MM.1S (cell line): ENCODE measurements around the gene MEST.

Source experiments
- DNase-seq: peaks from one replicate; pipeline ENCODE4 v3.0.0-alpha.2; 2015
- H2AFZ ChIP-seq: fragments of 300-600 bp; sonication (generic); 2 replicates; pipeline ENCODE4 v1.6.0; 2016; ENCODE audit warnings: antibody characterized with exemption, low read length
- H3F3A ChIP-seq: fragments of 300-600 bp; sonication (generic); 2 replicates; pipeline ENCODE4 v1.6.1; 2016; ENCODE audit warnings: mild to moderate bottlenecking, antibody characterized with exemption, low read length, moderate library complexity, mixed read lengths; ENCODE audit not compliant: insufficient read depth
- H3K27ac ChIP-seq: fragments of 300-600 bp; sonication (generic); 2 replicates; pipeline ENCODE4 v1.5.1; 2016; ENCODE audit warnings: mild to moderate bottlenecking, low read length
- H3K27me3 ChIP-seq: fragments of 300-600 bp; sonication (generic); replicated peaks from 2 replicates; pipeline ENCODE4 v1.6.0; 2016; ENCODE audit warnings: low read length; ENCODE audit not compliant: insufficient read depth
- H3K36me3 ChIP-seq: fragments of 300-600 bp; sonication (generic); replicated peaks from 2 replicates; pipeline ENCODE4 v1.6.1; 2016; ENCODE audit warnings: mild to moderate bottlenecking, low read length, mixed read lengths; ENCODE audit not compliant: insufficient read depth
- H3K4me1 ChIP-seq: fragments of 300-600 bp; sonication (generic); 2 replicates; pipeline ENCODE4 v1.6.1; 2016; ENCODE audit warnings: low read length, mixed read lengths
- H3K4me2 ChIP-seq: fragments of 300-600 bp; sonication (generic); 2 replicates; pipeline ENCODE4 v1.6.0; 2016; ENCODE audit warnings: low read depth, low read length
- H3K4me3 ChIP-seq: fragments of 300-600 bp; sonication (generic); 2 replicates; pipeline ENCODE4 v1.5.1; 2016; ENCODE audit warnings: low read length, mixed read lengths
- H3K79me2 ChIP-seq: fragments of 300-600 bp; sonication (generic); 2 replicates; pipeline ENCODE4 v1.6.1; 2016; ENCODE audit warnings: mixed run types, low read length, mixed read lengths
- H3K9ac ChIP-seq: fragments of 300-600 bp; sonication (generic); 2 replicates; pipeline ENCODE4 v1.6.1; 2016; ENCODE audit warnings: low read length, mixed read lengths
- H3K9me2 ChIP-seq: fragments of 300-600 bp; sonication (generic); replicated peaks from 2 replicates; pipeline ENCODE4 v1.6.1; 2016; ENCODE audit warnings: mild to moderate bottlenecking, low read length, mixed read lengths; ENCODE audit not compliant: insufficient read depth
- H3K9me3 ChIP-seq: fragments of 300-600 bp; sonication (generic); replicated peaks from 2 replicates; pipeline ENCODE4 v1.6.1; 2016; ENCODE audit warnings: mild to moderate bottlenecking, low read length, mixed read lengths; ENCODE audit not compliant: insufficient read depth
- H4K20me1 ChIP-seq: fragments of 300-600 bp; sonication (generic); 2 replicates; pipeline ENCODE4 v1.6.1; 2016; ENCODE audit warnings: mild to moderate bottlenecking, low read length, moderate library complexity, mixed read lengths; ENCODE audit not compliant: insufficient read depth
- CTCF ChIP-seq: fragments of 300-600 bp; sonication (generic); IDR thresholded peaks from 2 replicates; pipeline ENCODE4 v1.5.1; 2016; ENCODE audit warnings: antibody characterized with exemption, low read length, mixed read lengths
- EZH2 ChIP-seq: fragments of 300-600 bp; sonication (generic); optimal IDR thresholded peaks from 2 replicates; pipeline ENCODE3; 2017; ENCODE audit warnings: low read depth, mild to moderate bottlenecking, antibody characterized with exemption, low read length, mixed read lengths
- EZH2phosphoT487 ChIP-seq: fragments of 300-600 bp; sonication (generic); IDR thresholded peaks from 2 replicates; pipeline ENCODE4 v1.6.1; 2018; ENCODE audit warnings: antibody characterized with exemption, low read length

Gene MEST

GRCh38 chr7:130494431-130494858 lies 2.6 kb downstream of the MEST start:
- H3F3A ChIP-seq, result no peaks in the 10 kb centered on the region
- no peak overlapping the region for H3K4me2 ChIP-seq
- H3K9me2 ChIP-seq, result no peaks in the 10 kb centered on the region
- H3K4me1 ChIP-seq, result no peaks in the 10 kb centered on the region
- 0 out of 2 replicates have a peak, but pooled peaks cover 6% of the 10 kb centered on the region for H3K9me3 ChIP-seq
- no peaks in the 10 kb centered on the region for H4K20me1 ChIP-seq
- no peak overlapping the region for H2AFZ ChIP-seq
- H3K9ac ChIP-seq, result no peak overlapping the region
- peaks cover 11% of the 10 kb centered on the region for H3K27me3 ChIP-seq
- H3K4me3 ChIP-seq, result no peak overlapping the region
- no peaks in the 10 kb centered on the region for H3K36me3 ChIP-seq
- DNase-seq, result no peak
- TF ChIP-seq CTCF, result no peak
- no peak for TF ChIP-seq EZH2
- no peaks in the 10 kb centered on the region for H3K79me2 ChIP-seq
- no peak overlapping the region for H3K27ac ChIP-seq

GRCh38 chr7:130500463-130500862 lies 8.6 kb downstream of the MEST start:
- Histone ChIP-seq H2AFZ (no peak overlapping the region), H3K9ac (no peak overlapping the region), H3K36me3 (no peaks in the 10 kb centered on the region), H3K4me3 (no peak overlapping the region), H3K27me3 (no peaks in the 10 kb centered on the region), H3F3A (0 out of 2 replicates have a peak, but pooled peaks cover 7% of the 10 kb centered on the region), H3K27ac (peak overlapping the region; percentile 3; the same call in 1 of the 2 replicates), H3K9me3 (no peaks in the 10 kb centered on the region), H3K4me1 (peaks cover 13% of the 10 kb centered on the region), H3K4me2 (peak overlapping the region; percentile 18; the same call in 1 of the 2 replicates), H4K20me1 (no peaks in the 10 kb centered on the region), H3K9me2 (no peaks in the 10 kb centered on the region), H3K79me2 (no peaks in the 10 kb centered on the region)
- no peak for TF ChIP-seq EZH2
- TF ChIP-seq EZH2phosphoT487, result no peak
- no peak for TF ChIP-seq CTCF
- DNase-seq, result no peak

GRCh38 chr7:130500910-130501309 lies 9.0 kb downstream of the MEST start:
- H3K4me1 ChIP-seq, result peaks cover 13% of the 10 kb centered on the region
- H4K20me1 ChIP-seq, result no peaks in the 10 kb centered on the region
- H3K9ac ChIP-seq, result no peak overlapping the region
- H3K27ac ChIP-seq, result peak overlapping the region; percentile 3; the same call in 1 of the 2 replicates
- no peak overlapping the region for H2AFZ ChIP-seq
- 0 out of 2 replicates have a peak, but pooled peaks cover 7% of the 10 kb centered on the region for H3F3A ChIP-seq
- no peak overlapping the region for H3K4me3 ChIP-seq
- H3K9me2 ChIP-seq, result no peaks in the 10 kb centered on the region
- no peaks in the 10 kb centered on the region for H3K27me3 ChIP-seq
- H3K79me2 ChIP-seq, result no peaks in the 10 kb centered on the region
- TF ChIP-seq CTCF, result no peak
- no peak for TF ChIP-seq EZH2
- no peak for TF ChIP-seq EZH2phosphoT487
- peak; percentile 69 for DNase-seq
- H3K4me2 ChIP-seq, result peak overlapping the region; percentile 18; the same call in 1 of the 2 replicates
- H3K9me3 ChIP-seq, result no peaks in the 10 kb centered on the region
- no peaks in the 10 kb centered on the region for H3K36me3 ChIP-seq
